ENCODE results near the gene SNX24.
"Not testable (repeated sequence)": the region's sequence is repeated elsewhere in the genome, so short reads cannot be mapped to it uniquely, and the experiment has no call there.

The SNX24 gene, protein sequence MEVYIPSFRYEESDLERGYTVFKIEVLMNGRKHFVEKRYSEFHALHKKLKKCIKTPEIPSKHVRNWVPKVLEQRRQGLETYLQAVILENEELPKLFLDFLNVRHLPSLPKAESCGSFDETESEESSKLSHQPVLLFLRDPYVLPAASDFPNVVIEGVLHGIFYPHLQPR

DNA sequence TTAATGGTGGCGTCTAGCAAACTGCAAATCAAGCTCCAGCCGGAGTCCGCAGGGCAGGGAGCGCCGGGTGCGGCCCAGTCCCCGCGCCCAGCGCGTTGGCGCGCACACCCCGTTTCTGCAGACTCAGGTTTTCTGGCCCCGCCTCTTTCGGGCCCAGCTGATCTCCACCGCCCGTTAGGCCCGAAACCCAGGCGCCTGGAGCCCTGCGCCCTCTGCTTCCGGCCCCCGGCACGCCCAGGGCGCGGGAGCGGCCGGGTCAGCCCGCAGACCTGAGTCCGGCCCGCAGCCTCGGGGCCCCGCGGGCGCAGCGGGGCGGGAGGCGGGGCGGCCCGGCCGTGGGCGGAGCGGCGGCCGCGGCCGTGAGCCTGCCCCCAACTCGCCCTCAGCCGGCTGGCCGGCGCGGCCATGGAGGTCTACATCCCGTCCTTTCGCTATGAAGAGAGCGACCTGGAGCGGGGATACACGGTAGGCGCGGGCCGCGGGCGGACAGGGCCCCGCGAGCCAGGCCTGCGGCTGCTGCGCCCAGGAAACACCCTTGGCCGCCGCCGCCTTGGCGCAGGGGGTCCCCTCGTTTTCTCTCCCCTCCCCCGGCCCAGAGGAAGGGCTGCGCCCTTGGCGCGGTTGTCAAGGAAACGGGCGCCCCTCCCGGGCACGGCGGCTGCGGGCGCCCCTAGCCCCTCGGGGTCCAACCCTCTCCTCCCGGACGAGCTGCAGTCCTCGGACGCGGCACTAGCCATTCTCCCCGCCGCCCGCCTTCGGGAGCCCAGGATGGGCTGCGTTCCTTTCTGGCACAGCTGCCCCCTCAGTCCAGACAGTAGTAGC, at the start of gene SNX24:
SNX24 (plus strand) TSS at position 385 of the 822 bp plus-strand sequence; CDS start at position 406, 21 bp downstream.
- peak; percentile 6 to 49 for DNase-seq

DNA sequence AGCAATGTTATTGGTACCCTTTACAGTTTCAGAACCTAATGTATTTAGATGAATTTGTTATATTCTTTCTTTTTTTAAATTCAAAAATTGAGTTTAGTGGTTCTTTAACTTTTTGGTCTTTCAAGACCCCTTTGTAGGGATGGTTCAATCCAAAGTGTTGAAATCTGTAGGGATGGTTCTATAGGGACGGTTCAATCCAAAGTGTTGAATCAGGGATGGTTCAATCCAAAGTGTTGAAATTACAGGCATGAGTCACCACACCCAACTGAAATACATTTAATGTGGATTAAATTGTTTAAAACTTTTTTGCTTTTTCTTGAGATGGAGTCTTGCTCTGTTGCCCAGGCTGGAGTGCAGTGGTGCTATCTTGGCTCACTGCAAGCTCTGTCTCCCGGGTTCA, 39.9 kb upstream of the SNX24 start:
- DNase-seq = no peak

DNA sequence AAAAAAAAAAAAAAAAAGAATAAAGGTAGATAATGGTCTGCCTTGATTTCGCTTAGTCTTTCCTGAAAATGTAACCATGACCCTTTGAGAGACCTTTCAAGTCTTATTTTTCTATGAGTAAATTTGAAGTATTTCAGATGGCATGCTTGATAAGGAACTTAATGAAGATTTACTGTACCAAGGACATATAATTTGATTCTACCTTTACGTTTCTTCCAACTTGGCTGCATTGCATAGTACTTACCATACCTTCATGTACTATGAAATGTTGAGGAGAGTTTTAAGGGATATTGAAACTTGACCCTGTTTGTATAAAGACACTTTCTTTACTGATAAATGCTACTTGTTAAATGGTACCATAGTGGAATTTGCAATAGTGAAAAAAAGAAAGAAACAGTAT, 35.0 kb upstream of the SNX24 start:
- DNase-seq = no peak

DNA sequence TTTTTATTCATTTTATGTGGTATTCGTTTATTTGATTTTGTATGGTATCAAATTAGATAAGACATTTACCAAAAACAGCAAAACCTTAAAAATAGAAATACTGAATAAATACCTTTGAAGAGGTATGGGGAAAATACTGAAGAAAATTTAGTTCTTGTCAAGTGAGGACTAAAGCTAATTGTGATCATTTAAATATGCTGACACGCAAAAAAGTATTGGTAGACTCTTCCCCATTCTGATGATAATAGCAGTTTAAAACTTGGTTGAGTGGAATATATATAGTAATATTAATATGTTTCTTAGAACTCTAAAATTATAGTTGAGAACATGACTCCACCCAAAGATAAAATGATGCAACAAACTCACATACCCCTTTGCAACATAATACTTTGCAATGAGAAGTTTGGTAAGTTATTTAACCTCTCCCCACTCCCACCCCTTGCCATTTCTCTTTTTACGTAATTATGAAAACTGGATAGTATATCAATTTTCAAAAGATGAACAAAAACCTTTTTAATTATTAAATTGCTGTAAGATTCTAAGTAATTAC, 30.1 kb upstream of the SNX24 start:
- DNase-seq = no peak

DNA sequence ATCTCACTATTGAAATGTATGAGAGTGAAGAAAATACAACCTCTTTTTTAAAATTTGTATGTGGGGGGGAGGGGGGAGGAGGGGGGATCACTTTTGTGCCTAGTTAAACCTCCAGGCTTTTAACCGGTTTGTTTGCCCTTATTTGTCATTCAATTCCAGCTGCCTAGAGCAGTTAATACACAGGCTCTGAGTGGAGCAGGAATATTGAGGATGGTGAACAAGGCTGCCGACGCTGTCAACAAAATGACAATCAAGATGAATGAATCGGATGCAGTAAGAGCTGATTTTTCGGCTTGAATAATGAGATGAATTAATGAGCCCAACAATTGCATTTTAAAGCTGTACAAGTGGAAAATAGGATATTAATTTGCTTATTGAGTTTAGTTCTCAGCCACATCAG, 28.7 kb upstream of the SNX24 start:
- peak; percentile 1 to 15 for DNase-seq

DNA sequence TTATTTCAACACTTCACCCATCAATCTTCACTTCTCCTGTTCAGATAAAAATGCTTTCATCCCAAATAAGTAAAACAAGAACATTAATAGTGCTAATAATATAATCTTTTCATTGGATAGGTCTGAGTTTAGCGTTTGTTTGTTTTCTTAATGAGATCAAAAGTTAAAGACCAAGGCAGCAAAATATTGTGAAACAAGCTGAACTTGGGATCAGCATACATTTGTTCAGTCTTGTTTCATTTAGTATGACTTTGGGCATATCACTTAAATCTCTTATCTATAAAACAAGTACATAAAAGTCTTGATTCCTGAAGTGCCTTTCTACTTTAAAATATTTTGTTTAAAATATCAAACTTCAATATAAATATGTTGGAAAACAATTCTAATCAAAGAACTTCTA, 13.4 kb upstream of the SNX24 start:
- DNase-seq = no peak

DNA sequence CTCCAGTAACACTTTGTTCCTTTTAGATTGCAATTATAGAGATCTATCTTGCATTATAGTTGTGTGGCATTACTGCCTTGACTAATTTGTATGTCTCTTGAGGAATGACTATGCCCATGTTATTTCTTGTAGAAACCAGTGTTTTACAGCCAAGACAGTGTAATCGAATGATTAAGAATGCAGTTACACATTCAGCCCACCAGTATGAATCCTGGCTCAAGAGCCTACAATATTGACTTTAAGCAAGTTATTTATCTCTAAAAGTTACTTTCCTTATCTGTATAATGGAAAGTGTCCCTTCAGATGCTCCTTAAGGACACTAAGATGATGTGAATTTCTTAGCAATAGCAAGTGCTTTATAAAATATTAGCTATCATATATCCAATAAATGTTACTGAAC, 9.7 kb upstream of the SNX24 start:
- no peak for DNase-seq

DNA sequence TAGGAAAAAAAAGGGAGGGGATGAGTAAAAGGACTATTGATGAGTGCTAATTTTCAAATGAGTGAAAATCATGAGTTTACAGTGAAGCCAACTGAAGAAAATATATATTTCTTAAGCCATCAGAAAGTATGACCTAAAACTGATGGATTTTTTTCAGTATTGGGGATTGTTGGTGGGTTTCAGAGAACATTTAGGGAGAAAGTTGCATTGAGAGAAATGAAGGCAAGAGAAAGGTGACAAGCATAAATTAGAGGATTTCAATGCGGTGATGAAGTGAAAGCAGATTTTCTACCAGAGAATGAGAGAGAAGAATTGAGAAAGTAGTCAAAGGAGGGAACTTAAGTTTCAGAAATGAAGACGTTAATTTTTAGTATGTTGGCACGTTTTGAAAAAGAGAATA, 8.5 kb upstream of the SNX24 start:
- no peak for DNase-seq

DNA sequence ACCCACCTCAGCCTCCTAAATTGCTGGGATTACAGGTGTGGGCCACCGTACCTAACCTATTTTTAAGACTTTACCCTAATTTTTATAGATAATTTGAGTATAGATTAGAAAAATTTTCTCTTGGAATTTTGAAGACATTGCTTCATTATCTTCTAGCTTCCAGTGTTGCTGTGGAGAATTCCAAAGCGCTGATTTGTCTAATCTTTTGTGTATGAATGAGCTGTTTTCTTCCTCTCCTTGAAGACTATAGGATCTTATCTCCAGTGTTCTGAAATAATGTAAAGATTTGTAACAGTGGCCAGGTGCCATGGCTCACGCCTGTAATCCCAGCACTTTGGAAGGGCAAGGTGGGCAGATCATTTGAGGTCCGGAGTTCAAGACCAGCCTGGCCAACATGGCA, 5.7 kb upstream of the SNX24 start:
- no peak for DNase-seq

DNA sequence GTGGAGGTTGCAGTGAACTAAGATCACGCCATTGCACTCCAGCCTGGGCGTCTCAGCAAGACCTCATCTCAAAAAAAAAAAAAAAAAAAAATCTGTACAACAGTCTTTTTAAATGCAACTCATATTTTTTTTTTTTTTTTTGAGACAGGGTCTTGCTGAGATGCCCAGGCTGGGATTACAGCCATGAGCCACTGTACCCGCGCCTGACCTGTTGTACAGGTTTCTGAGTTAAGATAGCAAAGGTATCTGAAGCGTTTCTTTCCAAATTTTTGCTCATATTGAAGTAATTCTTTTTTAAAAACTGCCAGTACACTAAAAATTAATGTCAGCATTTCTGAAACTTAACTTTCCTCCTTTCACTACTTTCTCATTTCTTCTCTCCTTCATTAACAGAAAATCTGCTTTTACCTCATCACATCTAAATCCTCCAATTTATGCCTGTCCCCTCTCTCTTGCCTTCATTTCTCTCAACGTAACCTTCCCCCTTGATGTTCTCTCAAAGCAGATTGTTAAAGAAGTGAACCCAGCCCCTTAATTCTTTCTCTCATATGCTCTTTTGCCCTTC, 3.3 kb upstream of the SNX24 start:
- no peak for DNase-seq

DNA sequence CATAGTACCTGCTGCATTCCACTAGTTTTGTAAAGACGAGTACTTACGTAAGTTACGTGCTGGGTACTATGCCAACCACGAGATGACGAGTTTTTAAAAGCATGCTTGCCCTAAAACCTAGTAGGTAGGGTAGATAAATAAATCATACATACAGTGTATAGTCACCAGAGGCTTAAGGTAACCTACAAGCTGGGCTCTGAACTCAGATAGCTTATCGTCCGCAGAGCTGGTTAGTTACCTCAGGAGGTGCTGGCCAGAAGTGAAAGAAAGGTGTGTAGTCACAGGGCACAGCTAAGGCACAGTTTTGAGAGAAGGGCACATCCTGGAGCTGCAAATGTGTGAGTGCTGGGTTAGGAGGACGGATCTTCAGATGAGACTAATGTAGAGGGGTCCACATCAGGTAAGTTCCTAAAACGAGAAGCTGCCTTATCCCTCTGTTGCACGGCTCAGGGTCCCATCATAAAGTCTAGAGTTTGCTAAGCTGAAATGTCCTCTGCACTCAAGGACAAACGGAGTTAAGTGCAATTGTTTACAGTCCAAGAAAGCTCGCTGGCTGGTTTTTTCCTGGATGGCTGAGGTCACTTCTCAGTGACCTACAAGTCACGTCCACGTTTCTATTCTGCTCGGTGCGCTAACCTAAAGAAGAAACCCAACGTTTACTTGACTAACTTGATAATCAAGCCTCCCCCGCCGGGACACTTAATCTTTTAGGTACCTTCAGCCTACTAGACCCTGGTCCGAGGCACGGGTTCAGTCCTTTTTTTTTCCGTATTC, 1.1 kb upstream of the SNX24 start:
- DNase-seq = no peak

DNA sequence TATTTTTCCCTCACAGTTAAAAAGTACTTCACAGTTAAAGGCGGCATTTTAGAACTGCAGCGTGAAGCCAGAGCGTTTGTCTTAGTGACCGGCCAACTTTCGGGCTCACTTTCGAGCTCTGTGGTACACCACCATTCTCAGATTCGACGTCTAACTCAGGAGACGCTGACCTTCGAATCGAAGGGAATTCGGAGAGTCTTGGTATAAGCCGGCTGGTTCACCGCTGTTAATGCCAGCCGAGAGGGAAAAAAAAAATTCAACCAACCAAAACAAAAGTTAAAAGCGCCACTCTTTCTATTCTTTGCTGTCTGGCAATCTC, 544 bp upstream of the SNX24 start:
- DNase-seq = no peak

DNA sequence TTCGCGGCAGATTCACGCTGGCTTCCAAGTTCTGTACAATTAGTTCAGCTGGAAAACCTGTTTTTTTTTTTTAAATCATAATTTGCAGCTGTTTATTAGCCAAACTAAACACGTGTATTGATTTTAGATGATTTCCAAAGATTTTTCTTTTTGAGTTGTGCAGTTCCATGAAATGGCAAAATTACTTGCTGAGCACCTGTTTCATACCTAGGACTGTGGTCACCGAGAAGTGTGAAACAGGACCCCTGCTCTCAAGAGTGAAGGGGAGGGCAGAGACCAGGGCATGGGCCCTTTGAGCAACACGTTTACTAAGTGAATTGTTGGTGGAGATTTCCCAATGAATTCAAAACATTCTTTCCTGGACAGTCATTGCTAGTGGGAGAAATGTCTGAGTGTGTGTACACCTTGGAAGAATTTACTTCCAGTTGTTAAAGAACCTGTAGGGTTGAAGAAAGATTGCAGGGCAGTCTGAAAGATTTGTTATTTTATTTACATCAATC, 688 bp downstream of the SNX24 start:
- no peak for DNase-seq

DNA sequence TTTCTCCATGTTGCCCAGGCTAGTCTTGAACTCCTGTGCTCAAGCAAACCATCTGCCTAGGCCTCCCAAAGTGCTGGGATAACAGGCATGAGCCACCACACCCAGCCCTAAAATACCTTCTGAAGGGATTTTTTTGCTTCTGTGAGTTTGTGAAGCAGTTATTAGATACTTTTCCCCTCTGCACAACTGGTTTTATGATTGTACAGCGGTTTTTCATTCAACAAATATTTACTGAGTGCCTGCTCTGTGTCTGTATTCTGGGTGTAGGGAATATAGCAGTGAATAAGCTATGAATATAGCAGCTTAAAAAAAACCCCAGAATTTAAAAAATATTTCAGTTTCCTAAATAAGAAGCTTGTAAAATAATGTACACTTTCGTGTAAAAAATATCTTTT, 2.3 kb downstream of the SNX24 start:
- no peak for DNase-seq

DNA sequence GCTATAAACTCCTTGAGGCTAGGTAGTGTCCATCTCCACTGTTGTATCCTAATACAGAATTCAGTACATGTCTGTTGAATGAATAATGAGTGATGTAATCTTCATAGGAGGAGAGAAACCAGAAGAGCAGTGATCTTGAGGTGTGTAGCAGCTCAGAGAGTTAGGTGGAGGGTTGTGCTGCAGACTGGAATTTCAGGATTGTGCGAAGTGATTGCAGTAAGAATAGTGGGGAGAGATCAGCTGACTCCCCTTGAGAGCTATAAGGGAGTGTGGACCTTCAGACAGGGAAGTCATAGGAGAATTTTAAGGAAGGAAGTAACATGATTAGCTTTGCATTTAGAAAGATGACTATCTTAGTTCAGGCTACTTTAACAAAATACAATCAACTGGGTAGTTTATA, 4.4 kb downstream of the SNX24 start:
- no peak for DNase-seq

DNA sequence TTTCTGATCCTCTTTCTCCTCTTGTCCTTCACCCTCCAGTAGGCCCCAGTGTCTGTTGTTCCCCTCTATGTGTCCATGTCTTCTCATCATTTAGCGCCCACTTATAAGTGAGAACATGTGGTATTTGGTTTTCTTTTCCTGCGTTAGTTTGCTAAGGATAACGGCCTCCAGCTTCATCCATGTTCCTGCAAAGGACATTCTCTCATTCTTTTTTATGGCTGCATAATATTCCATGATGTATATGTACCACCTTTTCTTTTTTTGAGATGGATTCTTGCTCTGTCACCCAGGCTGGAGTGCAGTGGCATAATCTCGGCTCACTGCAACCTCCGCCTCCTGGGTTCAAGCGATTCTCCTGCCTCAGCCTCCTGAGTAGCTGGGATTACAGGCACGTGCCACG, 12.1 kb downstream of the SNX24 start:
- not testable (repeated sequence) for DNase-seq

DNA sequence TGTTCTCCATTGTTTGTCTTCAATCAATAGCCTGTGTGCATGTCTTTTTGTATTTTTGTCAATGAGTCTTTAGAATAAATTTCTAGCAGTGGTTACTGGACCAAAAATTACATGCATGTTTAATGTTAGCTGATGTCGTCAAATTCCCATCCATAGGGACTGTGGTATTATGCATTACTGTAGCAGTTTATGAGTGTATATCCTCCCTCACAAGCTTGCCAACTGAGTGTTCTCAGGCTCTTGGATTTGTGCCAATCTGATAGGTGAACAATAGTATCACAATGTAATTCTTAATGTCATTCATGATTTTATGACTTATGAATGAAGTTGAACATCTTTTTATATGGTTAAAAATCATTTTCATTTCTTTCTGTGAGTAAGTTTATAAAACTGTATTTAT, 13.0 kb downstream of the SNX24 start:
- no peak for DNase-seq

DNA sequence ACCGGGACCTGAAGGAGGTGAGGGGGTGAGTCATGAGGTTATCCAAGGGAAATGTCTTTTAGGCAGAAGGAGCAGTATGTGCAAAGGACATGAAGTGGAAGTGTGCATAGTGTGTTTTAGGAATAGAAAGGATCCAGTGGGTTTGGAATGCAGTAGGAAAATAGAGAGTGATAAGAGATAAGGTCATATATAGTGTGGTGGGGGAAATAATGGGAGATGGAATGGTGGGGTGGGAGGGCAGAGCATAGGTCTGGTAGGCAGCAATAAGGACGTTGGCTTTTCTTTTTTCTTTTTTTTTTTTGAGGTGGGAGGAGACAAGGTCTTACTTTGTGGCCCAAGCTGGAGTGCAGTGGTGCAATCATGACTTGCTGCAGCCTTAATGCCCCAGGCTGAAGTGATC, 17.8 kb downstream of the SNX24 start:
- DNase-seq = no peak

DNA sequence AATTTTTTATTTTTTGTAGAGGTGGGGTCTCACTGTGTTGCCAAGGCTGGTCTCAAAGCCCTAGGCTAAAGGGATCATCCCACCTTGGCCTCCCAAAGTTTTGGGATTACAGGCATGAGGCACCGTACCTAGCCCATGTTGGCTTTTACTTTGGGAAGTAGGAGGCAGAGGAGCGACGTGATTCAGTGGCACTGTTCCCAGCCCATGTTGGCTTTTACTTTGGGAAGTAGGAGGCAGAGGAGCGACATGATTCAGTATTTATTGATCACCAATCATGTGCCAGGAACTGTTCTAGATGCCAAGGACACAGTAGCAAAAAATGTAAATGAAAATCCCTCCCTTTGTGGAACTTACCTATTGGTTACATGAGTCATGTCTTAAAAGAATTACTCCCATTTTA, 18.3 kb downstream of the SNX24 start:
- DNase-seq = no peak

DNA sequence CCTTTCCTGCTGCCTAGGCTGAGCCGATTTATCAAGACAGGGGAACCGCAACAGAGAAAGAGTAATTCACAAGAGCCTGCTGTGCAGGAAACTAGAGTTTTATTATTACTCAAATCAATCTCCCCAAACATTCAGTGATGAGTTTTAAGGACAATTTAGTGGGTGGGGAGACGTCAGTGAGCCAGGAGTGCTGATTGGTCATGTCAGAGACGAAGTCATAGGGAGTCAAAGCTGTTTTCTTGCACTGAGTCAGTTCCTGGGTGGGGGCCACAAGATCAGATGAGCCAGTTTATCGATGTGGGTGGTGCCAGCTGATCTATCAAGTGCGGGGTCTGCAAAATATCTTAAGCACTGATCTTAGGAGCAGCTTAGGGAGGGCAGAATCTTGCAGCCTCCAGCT, 19.0 kb downstream of the SNX24 start:
- DNase-seq = no peak

DNA sequence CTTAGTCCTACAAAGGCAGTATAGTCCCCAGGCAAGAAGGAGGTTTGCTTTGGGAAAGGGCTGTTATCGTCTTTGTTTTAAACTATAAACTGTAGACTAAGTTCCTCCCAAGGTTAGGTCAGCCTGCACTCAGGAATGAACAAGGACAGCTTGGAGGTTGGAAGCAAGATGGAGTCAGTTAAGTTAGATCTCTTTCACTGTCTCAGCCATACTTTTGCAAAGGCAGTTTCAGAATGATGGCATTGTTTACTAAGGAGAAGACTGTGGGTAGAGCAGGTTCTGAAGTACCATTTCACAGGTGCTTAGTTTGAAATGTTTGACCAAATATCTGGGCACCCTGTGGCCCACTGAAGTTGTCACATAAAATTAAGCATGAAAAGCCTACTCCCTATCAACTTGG, 19.4 kb downstream of the SNX24 start:
- DNase-seq = no peak

DNA sequence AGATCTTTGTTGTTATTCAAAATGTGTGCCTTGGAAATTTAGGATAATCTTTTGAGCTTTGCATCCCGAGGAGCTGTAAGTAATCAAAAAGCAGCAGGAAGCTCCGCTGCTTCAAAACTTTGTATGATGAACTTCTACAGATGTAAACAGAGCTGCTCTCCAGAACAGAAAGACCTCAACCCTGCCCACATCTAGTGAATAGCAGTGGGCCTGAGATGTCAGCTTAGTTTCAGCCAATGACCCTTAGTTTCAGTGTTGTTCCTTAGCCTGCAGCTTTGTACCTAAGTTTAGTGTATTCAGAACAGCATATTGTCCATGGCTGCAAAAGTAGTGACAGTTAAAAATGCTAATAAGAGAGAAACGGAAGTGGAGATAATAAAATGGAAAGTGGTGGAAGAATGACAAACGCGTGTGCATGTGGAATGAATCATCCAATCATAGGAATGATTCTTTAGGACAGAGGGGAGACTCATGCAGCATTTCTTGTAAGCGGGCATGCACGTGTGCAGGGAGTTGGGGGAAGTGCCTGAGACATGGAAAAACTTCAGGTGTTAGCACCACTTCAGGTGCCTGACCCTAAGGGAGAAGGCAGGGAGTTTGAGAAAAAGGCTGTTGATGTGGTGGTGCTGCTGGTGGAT, 24.9 kb downstream of the SNX24 start:
- DNase-seq = no peak

DNA sequence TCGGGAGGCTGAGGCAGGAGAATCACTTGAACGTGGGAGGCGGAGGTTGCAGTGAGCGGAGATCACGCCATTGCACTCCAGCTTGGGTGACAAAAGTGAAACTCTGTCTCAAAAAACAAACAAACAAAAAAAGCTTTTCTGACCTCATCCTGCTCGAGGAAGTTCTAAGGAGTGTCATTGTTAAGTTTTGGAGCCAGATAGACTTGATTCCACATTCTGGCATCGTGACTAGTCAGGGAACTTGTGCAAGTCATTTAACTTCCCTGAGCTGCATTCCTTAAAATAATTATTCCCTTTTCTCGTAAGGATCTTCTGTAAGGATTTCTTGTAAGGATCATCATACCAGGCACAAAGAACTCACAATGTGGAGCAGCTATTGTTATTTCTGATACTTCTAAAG, 26.2 kb downstream of the SNX24 start:
- no peak for DNase-seq
